Liver (tissue), 9 donors: ENCODE data around the gene ARL14EP. TPM values are rescaled to one million over a fixed set of nuclear protein-coding genes. Genes with fewer than 3 reads are reported as not detected.

ENCODE experiments used
- DNase-seq: peaks from one replicate; pipeline ENCODE4 v3.0.0-alpha.2; 2017; ENCODE audit warnings: low spot score
- H3K27ac ChIP-seq, 2 donors: one replicate each; pipeline ENCODE4 v1.7.0; 2013; ENCODE audit warnings: inconsistent platforms in 2 of 2, low read length in 2 of 2, control low read depth in 1 of 2, low read depth in 1 of 2, mild to moderate bottlenecking in 1 of 2
- H3K27me3 ChIP-seq, 4 donors: one replicate each; pipeline versions ENCODE4 v1.6.1 to v1.7.0; 2013; ENCODE audit warnings: low read length in 3 of 4, inconsistent platforms in 1 of 4, mild to moderate bottlenecking in 1 of 4, moderate library complexity in 1 of 4; ENCODE audit not compliant: control insufficient read depth in 4 of 4, insufficient read depth in 4 of 4
- H3K36me3 ChIP-seq, 4 donors: one replicate each; pipeline versions ENCODE4 v1.6.1 to v1.7.0; 2013; ENCODE audit warnings: low read length in 3 of 4, mild to moderate bottlenecking in 3 of 4, low read depth in 1 of 4, moderate library complexity in 1 of 4; ENCODE audit not compliant: control insufficient read depth in 4 of 4, insufficient read depth in 3 of 4
- H3K4me1 ChIP-seq, 4 donors: one replicate each; pipeline versions ENCODE4 v1.6.1 to v1.7.0; 2013; ENCODE audit warnings: low read length in 3 of 4, mild to moderate bottlenecking in 3 of 4, moderate library complexity in 1 of 4; ENCODE audit not compliant: control insufficient read depth in 4 of 4, insufficient read depth in 4 of 4
- H3K4me3 ChIP-seq, 3 donors: one replicate each; pipeline versions ENCODE4 v1.6.1 to v1.7.0; 2013; ENCODE audit warnings: low read length in 3 of 3, control low read depth in 1 of 3, low read depth in 1 of 3, mild to moderate bottlenecking in 1 of 3
- H3K9ac ChIP-seq, 2 donors: one replicate each; pipeline ENCODE4 v1.7.0; 2013; ENCODE audit warnings: low read length in 2 of 2, mild to moderate bottlenecking in 2 of 2, moderate library complexity in 2 of 2, control low read depth in 1 of 2, low read depth in 1 of 2
- H3K9me3 ChIP-seq, 4 donors: one replicate each; pipeline versions ENCODE4 v1.6.1 to v1.7.0; 2013; ENCODE audit warnings: low read length in 3 of 4; ENCODE audit not compliant: control insufficient read depth in 4 of 4
- EGR1 ChIP-seq, 2 donors: IDR thresholded peaks; 2 replicates each; pipeline ENCODE4 v1.6.1; 2016 to 2018; ENCODE audit warnings: antibody characterized with exemption in 2 of 2, low read depth in 2 of 2
- FOXA1 ChIP-seq: IDR thresholded peaks from 2 replicates; pipeline ENCODE4 v1.6.1; 2016; ENCODE audit warnings: antibody characterized with exemption
- FOXA2 ChIP-seq: IDR thresholded peaks from 2 replicates; pipeline ENCODE4 v1.6.1; 2016; ENCODE audit warnings: antibody characterized with exemption
- GABPA ChIP-seq, 2 donors: IDR thresholded peaks in 1 of 2; conservative IDR thresholded peaks in 1 of 2; 2 replicates each; pipeline ENCODE4 v1.6.1; 2016; ENCODE audit warnings: antibody characterized with exemption in 2 of 2, mild to moderate bottlenecking in 1 of 2, moderate library complexity in 1 of 2
- HNF4A ChIP-seq, 2 donors: conservative IDR thresholded peaks; 2 replicates each; pipeline ENCODE4 v1.6.1; 2016; ENCODE audit warnings: antibody characterized with exemption in 2 of 2, mild to moderate bottlenecking in 2 of 2
- HNF4G ChIP-seq: IDR thresholded peaks from 2 replicates; pipeline ENCODE4 v1.6.1; 2016; ENCODE audit warnings: antibody characterized with exemption
- RAD21 ChIP-seq, 2 donors: IDR thresholded peaks; 2 replicates each; pipeline ENCODE4 v1.6.1; 2016; ENCODE audit warnings: antibody characterized with exemption in 2 of 2, mild to moderate bottlenecking in 2 of 2
- RXRA ChIP-seq, 2 donors: IDR thresholded peaks; 2 replicates each; pipeline ENCODE4 v1.6.1; 2017 to 2018; ENCODE audit warnings: antibody characterized with exemption in 2 of 2, mild to moderate bottlenecking in 1 of 2
- SP1 ChIP-seq: IDR thresholded peaks from 2 replicates; pipeline ENCODE4 v1.6.1; 2018; ENCODE audit warnings: antibody characterized with exemption, mild to moderate bottlenecking
- TAF1 ChIP-seq: conservative IDR thresholded peaks from 2 replicates; pipeline ENCODE4 v1.6.1; 2016; ENCODE audit warnings: antibody characterized with exemption, mild to moderate bottlenecking
- YY1 ChIP-seq: IDR thresholded peaks from 2 replicates; pipeline ENCODE4 v1.6.1; 2016; ENCODE audit warnings: antibody characterized with exemption, mild to moderate bottlenecking
- WGBS: extraction: QIAGEN DNeasy Blood & Tissue Kit; methylation state at CpG from one replicate; pipeline ENCODE4 v1.1.7; 2013; 5-methylcytosine and 5-hydroxymethylcytosine counted together
- polyA plus RNA-seq, 2 donors: library from polyadenylated mRNA; stranded (reverse) in 1 of 2; unstranded in 1 of 2; fragments of 200-250 nt in 1 of 2; fragments of >200 nt in 1 of 2; fragmentation: Nextera tagmentation in 1 of 2; extraction: Ambion mirVana in 1 of 2; gene quantifications; one replicate each; pipeline versions ENCODE4 v1.2.1 to v1.2.3, GENCODE V29; 2013 to 2015
- total RNA-seq, 2 donors: library from RNA; depleted of rRNA; stranded (reverse); fragments of >200 nt; gene quantifications; one replicate each; pipeline ENCODE4 v1.2.3, GENCODE V29; 2014
- TF ChIP-seq, protein P1 (sequence below): fragments of 150-350 bp; IDR thresholded peaks from 2 replicates; pipeline ENCODE4 v1.5.1; 2017; ENCODE audit warnings: improper control_type of control experiment, low read depth, low read length; ENCODE audit not compliant: missing input control
- TF ChIP-seq, protein P2 (sequence below): IDR thresholded peaks from 2 replicates; pipeline ENCODE4 v1.6.1; 2016; ENCODE audit warnings: antibody characterized with exemption
- TF ChIP-seq, protein P3 (sequence below): IDR thresholded peaks from 2 replicates; pipeline ENCODE4 v1.6.1; 2016; ENCODE audit warnings: antibody characterized with exemption
- TF ChIP-seq, protein P4 (sequence below): IDR thresholded peaks from 2 replicates; pipeline ENCODE4 v1.6.1; 2016; ENCODE audit warnings: antibody characterized with exemption
- TF ChIP-seq, protein P5 (sequence below): IDR thresholded peaks from 2 replicates; pipeline ENCODE4 v1.6.1; 2016; ENCODE audit warnings: antibody characterized with exemption, mild to moderate bottlenecking
- donor health status: healthy.
- donor health status: healthy.
- donor health status: healthy.
- donor health status: healthy.
- donor health status: healthy.

ARL14EP gene
- total and polyA plus RNA-seq, 4 donors, result 8.2 to 22.9 (median 13.6) TPM

DNA sequence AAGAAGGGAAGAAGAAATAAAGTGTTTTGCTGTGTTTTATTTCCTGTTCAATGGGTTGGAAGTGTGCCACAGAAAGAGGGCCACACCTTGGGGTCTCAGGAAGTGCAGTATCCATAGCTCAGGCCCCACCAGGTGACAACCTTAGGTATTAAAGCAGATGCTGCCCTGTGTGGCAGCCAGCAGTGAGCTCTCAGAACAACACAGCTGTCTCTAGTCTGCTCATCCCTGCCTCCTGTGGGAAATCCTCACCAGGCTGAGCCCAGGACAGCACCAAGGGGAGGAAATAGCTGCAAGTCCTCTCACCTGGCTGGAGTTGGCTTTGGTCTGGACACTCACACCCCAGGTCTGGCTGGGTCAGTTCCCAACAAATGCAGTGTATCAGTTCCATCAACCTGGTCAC, 25.1 kb downstream of the ARL14EP start:
- H3K27me3 ChIP-seq, result no peaks in the 10 kb centered on the region

DNA sequence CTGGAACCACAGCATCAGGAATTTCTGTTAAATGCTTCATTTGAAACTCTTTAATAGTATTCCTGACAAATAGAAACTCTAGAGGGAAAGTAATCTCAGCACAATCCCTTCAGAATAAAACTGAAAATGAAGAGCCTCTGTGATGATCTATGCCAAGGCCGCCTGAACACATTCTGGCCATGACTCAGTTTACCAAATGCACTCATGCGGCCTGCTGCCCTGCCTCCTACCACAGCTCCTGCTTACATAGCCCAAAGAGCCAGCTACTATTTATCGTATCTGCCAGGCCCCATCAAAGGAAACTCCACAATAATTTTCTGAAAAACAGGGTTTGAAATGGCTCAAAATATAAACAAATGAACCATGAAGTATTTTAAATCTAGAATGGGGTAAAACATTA, 27.0 kb downstream of the ARL14EP start:
- Histone ChIP-seq H3K4me3 (no peak overlapping the region), H3K27ac (no peak overlapping the region), H3K9me3 (no peaks in the 10 kb centered on the region), H3K9ac (no peak overlapping the region), H3K27me3 (no peaks in the 10 kb centered on the region), H3K4me1 (no peaks in the 10 kb centered on the region), H3K36me3 (peaks cover 0 to 3% (median 0%) of the 10 kb centered on the region in 4 donors)
- no peak for DNase-seq
- TF ChIP-seq RAD21 (IDR thresholded peaks at IDR 0.05) (no peak), HNF4A (conservative IDR thresholded peaks at IDR 0.05) (no peak), YY1 (no peak), TAF1 (no peak), RXRA (IDR thresholded peaks at IDR 0.05) (no peak), EGR1 (IDR thresholded peaks at IDR 0.05; ENCODE audit: low read depth in 2 of 2) (no peak), SP1 (no peak), FOXA2 (no peak), HNF4G (no peak), GABPA (IDR thresholded peaks at IDR 0.05 in 1 of 2, conservative IDR thresholded peaks at IDR 0.05 in 1 of 2) (no peak), FOXA1 (no peak)
- TF ChIP-seq, protein P1, sequence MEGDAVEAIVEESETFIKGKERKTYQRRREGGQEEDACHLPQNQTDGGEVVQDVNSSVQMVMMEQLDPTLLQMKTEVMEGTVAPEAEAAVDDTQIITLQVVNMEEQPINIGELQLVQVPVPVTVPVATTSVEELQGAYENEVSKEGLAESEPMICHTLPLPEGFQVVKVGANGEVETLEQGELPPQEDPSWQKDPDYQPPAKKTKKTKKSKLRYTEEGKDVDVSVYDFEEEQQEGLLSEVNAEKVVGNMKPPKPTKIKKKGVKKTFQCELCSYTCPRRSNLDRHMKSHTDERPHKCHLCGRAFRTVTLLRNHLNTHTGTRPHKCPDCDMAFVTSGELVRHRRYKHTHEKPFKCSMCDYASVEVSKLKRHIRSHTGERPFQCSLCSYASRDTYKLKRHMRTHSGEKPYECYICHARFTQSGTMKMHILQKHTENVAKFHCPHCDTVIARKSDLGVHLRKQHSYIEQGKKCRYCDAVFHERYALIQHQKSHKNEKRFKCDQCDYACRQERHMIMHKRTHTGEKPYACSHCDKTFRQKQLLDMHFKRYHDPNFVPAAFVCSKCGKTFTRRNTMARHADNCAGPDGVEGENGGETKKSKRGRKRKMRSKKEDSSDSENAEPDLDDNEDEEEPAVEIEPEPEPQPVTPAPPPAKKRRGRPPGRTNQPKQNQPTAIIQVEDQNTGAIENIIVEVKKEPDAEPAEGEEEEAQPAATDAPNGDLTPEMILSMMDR, result no peak
- TF ChIP-seq, protein P2, sequence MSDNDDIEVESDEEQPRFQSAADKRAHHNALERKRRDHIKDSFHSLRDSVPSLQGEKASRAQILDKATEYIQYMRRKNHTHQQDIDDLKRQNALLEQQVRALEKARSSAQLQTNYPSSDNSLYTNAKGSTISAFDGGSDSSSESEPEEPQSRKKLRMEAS, result no peak
- TF ChIP-seq, protein P3, sequence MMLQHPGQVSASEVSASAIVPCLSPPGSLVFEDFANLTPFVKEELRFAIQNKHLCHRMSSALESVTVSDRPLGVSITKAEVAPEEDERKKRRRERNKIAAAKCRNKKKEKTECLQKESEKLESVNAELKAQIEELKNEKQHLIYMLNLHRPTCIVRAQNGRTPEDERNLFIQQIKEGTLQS, result no peak
- TF ChIP-seq, protein P4, sequence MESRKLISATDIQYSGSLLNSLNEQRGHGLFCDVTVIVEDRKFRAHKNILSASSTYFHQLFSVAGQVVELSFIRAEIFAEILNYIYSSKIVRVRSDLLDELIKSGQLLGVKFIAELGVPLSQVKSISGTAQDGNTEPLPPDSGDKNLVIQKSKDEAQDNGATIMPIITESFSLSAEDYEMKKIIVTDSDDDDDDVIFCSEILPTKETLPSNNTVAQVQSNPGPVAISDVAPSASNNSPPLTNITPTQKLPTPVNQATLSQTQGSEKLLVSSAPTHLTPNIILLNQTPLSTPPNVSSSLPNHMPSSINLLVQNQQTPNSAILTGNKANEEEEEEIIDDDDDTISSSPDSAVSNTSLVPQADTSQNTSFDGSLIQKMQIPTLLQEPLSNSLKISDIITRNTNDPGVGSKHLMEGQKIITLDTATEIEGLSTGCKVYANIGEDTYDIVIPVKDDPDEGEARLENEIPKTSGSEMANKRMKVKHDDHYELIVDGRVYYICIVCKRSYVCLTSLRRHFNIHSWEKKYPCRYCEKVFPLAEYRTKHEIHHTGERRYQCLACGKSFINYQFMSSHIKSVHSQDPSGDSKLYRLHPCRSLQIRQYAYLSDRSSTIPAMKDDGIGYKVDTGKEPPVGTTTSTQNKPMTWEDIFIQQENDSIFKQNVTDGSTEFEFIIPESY, result no peak
- TF ChIP-seq, protein P5, sequence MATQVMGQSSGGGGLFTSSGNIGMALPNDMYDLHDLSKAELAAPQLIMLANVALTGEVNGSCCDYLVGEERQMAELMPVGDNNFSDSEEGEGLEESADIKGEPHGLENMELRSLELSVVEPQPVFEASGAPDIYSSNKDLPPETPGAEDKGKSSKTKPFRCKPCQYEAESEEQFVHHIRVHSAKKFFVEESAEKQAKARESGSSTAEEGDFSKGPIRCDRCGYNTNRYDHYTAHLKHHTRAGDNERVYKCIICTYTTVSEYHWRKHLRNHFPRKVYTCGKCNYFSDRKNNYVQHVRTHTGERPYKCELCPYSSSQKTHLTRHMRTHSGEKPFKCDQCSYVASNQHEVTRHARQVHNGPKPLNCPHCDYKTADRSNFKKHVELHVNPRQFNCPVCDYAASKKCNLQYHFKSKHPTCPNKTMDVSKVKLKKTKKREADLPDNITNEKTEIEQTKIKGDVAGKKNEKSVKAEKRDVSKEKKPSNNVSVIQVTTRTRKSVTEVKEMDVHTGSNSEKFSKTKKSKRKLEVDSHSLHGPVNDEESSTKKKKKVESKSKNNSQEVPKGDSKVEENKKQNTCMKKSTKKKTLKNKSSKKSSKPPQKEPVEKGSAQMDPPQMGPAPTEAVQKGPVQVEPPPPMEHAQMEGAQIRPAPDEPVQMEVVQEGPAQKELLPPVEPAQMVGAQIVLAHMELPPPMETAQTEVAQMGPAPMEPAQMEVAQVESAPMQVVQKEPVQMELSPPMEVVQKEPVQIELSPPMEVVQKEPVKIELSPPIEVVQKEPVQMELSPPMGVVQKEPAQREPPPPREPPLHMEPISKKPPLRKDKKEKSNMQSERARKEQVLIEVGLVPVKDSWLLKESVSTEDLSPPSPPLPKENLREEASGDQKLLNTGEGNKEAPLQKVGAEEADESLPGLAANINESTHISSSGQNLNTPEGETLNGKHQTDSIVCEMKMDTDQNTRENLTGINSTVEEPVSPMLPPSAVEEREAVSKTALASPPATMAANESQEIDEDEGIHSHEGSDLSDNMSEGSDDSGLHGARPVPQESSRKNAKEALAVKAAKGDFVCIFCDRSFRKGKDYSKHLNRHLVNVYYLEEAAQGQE, result no peak
- WGBS, result 94% methylated on average over 3 of the region's 3 CpGs

More for the DNA sequence above, 25.1 kb downstream of the ARL14EP start:
- Histone ChIP-seq H3K9me3 (no peaks in the 10 kb centered on the region), H3K36me3 (peaks cover 0 to 3% (median 0%) of the 10 kb centered on the region in 4 donors), H3K4me3 (no peak overlapping the region), H3K4me1 (no peaks in the 10 kb centered on the region), H3K27ac (no peak overlapping the region), H3K9ac (no peak overlapping the region)
- DNase-seq, result no peak
- TF ChIP-seq, protein P5, result no peak
